NCI-H69 (cell line): ENCODE results near the gene S100A12.
"Not testable (repeated sequence)": the region's sequence is repeated elsewhere in the genome, so short reads cannot be mapped to it uniquely, and the experiment has no call there.

Source experiments
- DNase-seq: peaks from one replicate; lab custom pipeline; 2025; lab: John Stamatoyannopoulos, UW

The S100A12 gene

GRCh38 chr1:153375511-153375910 lies at the start of gene S100A12:
Gene S100A12, minus strand, starts transcription at chr1:153375621. Its CDS starts 1,029 bp downstream, at chr1:153374592.
- DNase-seq, result no peak

DNA sequence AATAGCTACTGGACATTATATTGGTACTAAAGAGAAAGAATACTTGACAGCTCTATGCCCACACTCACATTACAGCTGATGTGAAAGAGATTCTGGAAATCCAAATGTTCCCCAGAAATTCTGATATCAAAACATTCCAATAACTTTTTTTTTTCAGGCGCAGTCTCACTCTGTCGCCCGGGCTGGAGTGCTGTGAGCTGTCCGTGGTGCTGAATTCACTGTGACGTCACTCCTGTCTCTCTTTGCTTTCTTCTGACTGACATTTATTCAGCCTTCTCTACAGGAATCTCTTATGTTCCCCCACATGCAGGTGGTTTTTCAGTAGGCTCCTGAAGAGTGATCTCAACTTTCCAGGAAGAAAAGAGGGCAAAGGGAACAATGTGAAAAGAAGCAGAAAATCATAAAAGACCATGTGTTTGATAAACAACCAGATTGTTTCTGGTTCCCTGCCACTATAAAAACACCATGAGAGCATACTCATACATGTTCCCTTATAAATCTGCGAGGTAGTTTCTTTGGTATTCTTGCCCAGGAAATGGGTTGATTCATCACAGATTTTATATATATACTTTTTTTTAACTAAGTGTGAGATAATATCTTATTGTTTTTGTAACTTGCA lies 47.1 kb upstream of the S100A12 start:
- no peak for DNase-seq

DNA sequence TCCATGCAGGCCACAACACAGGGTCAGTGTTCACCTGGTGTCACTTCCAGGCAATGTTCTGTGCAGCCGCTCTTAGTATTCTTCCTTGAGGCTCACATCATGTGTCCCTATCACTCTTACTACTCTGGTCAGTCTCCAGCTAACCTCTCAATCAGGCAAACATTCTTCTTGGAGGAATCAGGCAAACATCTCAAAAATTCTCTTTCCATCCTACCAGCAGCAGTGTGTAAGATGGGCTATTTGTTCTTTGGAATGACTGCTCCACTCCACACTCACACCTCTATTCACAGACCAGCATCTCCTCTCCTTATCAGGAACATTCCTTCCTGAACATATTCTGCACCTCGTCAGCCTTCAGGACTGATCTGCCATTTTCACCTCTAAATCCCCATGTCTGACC lies 44.9 kb upstream of the S100A12 start:
- no peak for DNase-seq

GRCh38 chr1:153419436-153419793 lies 44.0 kb upstream of the S100A12 start:
- peak; percentile 10 for DNase-seq

DNA sequence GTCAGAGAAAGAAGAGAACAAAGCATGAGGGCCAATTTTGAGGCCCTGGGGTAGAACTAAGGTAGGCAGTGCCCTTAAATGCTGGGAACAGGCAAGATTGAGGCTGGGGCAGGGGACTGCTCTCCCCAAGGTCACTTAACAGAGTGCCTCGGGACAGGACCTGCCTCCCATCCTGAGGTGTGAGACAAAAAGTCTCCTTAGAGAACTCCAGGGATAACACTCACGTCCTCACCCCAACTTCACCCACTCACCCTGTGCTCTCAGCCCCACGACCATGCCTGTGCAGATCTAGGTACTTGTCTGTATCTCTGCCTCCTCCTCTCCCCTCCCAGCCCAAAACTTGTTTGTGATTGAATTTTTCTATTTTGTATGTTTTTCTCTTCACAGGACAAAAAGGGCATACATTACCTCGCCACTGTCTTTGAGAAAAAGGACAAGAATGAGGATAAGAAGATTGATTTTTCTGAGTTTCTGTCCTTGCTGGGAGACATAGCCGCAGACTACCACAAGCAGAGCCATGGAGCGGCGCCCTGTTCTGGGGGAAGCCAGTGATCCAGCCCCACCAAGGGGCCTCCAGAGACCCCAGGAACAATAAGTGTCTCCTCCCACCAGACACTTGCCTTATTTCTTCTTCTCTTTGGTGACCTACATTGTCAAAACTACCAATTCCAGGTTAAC lies 43.5 kb upstream of the S100A12 start:
- not testable (repeated sequence) for DNase-seq

GRCh38 chr1:153417136-153417888 lies 41.9 kb upstream of the S100A12 start:
- no peak for DNase-seq

GRCh38 chr1:153415850-153416570 lies 40.6 kb upstream of the S100A12 start, which contains the start of gene S100A7A:
Gene S100A7A, plus strand, starts transcription at chr1:153416520. Its CDS starts 1,563 bp downstream, at chr1:153418083.
- DNase-seq, result no peak

- DNase-seq, result not testable (repeated sequence)
These were observed 38.5 kb upstream of the S100A12 start for GRCh38 chr1:153413961-153414360.

DNA sequence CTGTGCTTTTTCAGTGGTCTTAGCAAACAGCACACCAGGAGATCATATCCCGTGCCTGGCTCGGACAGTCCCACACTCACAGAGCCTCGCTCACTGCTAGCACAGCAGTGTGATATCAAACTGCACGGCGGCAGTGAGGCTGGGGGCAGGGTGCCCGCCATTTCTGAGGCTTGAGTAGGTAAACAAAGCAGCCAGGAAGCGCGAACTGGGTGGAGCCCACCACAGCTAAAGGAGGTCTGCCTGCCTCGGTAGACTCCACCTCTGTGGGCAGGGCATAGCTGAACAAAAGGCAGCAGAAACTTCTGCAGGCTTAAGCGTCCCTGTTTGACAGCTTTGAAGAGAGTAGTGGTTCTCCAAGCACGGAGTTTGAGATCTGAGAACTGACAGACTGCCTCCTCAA lies 31.9 kb upstream of the S100A12 start:
- not testable (repeated sequence) for DNase-seq

DNA sequence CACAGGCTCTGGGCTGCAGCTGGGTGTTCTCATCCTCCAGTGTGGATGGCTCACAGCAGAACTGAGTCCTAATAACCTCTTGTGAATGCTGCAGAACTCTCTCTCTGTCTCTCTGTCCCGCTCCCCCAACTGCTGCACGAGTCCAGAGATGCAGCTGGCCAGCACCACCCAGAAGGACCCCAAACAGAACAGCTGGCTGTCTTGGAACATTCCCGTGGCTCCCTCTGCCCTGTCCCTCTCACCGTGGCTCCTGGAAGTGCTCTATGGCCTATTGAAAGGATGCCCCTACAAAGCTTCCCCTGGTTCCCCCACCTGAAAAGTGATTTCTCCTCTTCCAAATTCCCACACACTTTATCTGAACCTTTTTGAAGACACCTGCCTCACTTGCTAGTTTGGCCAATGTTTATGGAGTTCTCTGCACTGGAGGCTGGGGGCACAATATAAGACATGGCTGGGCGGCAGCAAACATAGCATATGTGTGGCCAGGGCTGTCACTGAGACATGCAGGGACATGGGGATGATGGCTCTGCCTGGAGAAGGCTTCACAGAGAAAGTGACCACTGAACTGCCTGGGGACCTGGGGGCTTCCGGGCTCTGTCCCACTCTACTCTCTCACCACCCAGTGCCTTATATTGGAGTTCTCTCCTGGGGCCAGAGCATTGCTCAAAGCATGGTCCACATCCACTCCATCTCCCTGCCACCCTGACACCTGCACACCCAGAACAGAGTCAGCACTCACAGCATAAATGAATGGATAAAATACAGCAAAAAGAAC lies 30.6 kb upstream of the S100A12 start:
- DNase-seq, result not testable (repeated sequence)

DNA sequence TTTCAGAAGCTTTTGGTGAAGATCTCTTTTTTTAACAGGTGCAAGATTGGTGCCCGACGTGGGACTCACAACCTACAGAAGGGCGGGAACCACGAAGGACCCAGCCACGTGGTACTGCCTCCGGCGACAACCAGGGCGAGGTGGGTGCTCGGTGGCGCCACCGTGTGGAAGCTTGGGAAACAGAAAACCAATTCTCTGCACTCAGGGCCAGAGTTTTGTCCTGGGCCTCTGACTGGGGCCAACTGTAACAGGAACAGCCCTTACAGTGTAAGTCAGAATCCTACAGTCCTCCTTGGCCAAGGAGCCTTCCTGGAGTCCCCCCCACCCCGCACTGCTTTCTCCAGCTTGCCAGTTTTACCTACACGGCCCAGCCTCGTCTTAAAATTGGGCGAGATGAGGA lies 29.3 kb upstream of the S100A12 start:
- DNase-seq, result peak; percentile 50

DNA sequence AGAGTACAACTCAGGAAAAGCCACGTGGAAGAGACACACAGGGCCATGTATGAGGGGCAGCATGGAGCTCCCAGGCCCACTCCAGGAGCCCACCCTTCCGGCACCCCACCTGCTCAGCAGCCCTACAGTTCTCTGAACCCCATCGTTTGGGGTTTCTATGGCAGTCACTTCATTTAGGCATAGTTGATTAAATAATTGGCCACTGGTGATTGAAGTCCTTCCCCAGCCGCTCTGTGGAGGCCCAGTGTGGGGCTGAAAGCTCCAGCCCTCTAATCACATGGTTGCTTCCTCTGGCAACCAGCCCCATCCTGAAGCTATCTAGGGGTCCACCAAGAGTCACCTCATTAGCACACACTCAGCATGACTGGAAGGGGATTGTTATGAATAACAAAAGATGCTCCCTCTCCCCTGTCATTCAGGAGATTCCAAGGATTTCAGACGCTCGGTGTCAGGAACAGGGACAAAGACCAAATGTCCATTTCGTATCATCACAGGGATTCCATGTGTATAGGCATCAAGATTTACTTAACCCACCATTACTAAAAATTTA lies 28.7 kb upstream of the S100A12 start:
- DNase-seq, result no peak

DNA sequence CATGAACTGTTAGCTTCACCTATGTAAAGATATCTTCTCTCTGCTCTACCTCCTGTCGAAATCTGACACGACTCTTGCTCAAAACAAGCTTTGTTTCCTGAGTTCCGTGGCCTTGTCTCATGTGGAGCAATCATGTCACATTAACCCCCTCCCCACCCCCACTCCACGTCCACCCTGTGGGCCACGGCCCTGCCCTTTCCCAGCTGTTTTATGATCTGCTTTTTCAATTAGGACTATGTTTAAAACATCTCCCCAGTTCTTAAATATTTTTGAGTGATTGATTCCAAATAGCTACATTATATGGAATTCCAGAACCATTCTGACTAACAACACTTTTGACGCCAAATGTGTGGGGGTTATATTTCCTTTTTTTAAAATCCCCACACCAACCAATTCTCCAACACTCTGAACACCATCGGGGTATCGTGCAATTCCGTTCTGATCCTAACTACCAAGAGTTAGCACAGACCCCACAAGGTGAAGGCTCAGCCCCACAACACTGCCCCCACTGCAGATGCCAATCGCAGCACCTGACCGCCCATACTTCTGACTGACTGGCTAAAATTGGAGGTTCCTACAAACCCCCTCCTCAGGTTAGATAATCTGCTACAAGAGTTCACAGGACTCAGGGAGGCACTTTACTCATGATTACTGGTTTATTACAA lies 28.1 kb upstream of the S100A12 start:
- DNase-seq, result no peak

DNA sequence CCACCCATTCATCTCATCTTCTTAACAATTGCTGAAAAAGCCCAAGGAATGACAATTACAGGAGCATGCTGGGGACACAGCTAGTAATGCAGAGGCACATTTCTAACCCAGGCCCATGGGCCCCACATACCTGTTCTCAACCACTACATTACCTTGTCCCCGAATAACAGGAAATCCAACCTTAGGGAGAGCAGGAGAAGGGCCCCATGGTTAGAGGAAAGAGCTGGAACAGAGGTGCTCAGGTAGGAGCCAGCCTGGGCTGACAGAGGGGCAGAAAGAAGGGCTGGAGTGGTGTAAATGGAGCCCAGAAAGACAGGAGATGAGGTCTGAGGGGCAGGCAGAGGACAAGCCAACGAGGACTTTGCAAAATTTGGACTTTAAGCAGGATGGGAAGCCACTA lies 26.8 kb upstream of the S100A12 start:
- DNase-seq, result no peak

- DNase-seq, result no peak
These were observed 26.0 kb upstream of the S100A12 start for GRCh38 chr1:153401461-153401860.

DNA sequence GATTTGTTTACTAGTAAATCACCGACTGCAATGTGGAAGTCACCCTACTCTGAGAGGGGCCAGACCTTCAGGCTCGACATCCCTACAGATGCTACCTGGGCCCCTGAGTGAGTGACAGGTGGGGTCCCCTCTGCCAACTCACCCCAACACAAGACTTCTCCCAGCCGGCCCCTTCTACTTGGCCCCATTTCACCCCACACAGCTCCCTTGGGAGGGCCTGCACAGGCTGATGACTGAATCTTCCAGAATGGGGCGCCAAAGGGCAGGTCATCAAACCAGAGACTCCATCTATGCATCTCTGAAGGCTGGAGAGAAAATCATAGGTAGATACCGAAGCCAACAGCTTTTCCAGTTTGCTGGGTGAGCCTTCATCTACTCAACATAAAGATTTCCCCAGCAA lies 24.8 kb upstream of the S100A12 start:
- peak; percentile 76 for DNase-seq

GRCh38 chr1:153399401-153400055 lies 24.1 kb upstream of the S100A12 start:
- no peak for DNase-seq

GRCh38 chr1:153397924-153398651 lies 22.7 kb upstream of the S100A12 start:
- no peak for DNase-seq
